HEK293 (cell line): ENCODE measurements around the gene EHMT1.

ENCODE experiments used
- CTCF ChIA-PET: fragments of 350-600 bp; formaldehyde crosslinking; extraction: SDS; loops from one replicate; lab custom pipeline; 2021; ENCODE audit warnings: antibody characterized with exemption; lab: Yijun Ruan, JAX
- POLR2A ChIA-PET: fragments of 300-600 bp; formaldehyde crosslinking; extraction: SDS; loops from one replicate; lab custom pipeline; 2020; ENCODE audit warnings: antibody characterized with exemption, inconsistent platforms; lab: Yijun Ruan, JAX
- H3K27ac ChIP-seq: fragments of 200-500 bp; sonication (Bioruptor generic); 2 replicates; pipeline ENCODE4 v1.5.1; 2014; ENCODE audit warnings: low read depth, low read length, control low read depth, inconsistent platforms; ENCODE audit errors: extremely low read depth
- H3K36me3 ChIP-seq, 2 experiments: fragments of 200-500 bp in 1 of 2; sonication (Bioruptor generic) in 1 of 2; 1 replicate in 1 of 2; 2 replicates in 1 of 2; pipeline ENCODE4 v1.5.1; 2014 to 2017; ENCODE audit warnings: inconsistent platforms in 2 of 2, low read length in 2 of 2; ENCODE audit not compliant: control insufficient read depth in 2 of 2, insufficient read depth in 1 of 2
- H3K4me1 ChIP-seq: fragments of 200-500 bp; sonication (Bioruptor generic); 2 replicates; pipeline ENCODE4 v1.5.1; 2014; ENCODE audit warnings: mild to moderate bottlenecking, low read length, inconsistent platforms; ENCODE audit not compliant: control insufficient read depth, insufficient read depth
- H3K4me3 ChIP-seq: 2 replicates; pipeline ENCODE4 v1.5.1; 2011; ENCODE audit warnings: low read depth, mild to moderate bottlenecking, control low read depth, low read length, moderate library complexity
- H3K9me3 ChIP-seq: fragments of 200-500 bp; sonication (Bioruptor generic); 2 replicates; pipeline ENCODE4 v1.5.1; 2014; ENCODE audit warnings: low read depth, low read length, inconsistent platforms; ENCODE audit not compliant: control insufficient read depth, insufficient read depth
- HOXC10 ChIP-seq: sonication (generic); formaldehyde crosslinking; IDR thresholded peaks from 2 replicates; pipeline ENCODE4 v1.8.1; 2023; ENCODE audit warnings: mild to moderate bottlenecking, missing genetic modification reagents
- REPIN1 ChIP-seq: fragments of 450-650 bp; formaldehyde crosslinking; IDR thresholded peaks from 2 replicates; pipeline ENCODE4 v1.5.1; 2017; ENCODE audit warnings: missing biosample characterization, missing genetic modification characterization, low read depth
- SCRT1 ChIP-seq: fragments of 450-650 bp; formaldehyde crosslinking; IDR thresholded peaks from 2 replicates; pipeline ENCODE4 v1.5.1; 2016; ENCODE audit warnings: missing biosample characterization, missing genetic modification characterization, borderline replicate concordance
- ZNF114 ChIP-seq: fragments of 450-650 bp; formaldehyde crosslinking; IDR thresholded peaks from 2 replicates; pipeline ENCODE4 v1.5.0; 2017; ENCODE audit warnings: missing biosample characterization, missing genetic modification characterization
- ZNF16 ChIP-seq: fragments of 450-650 bp; formaldehyde crosslinking; IDR thresholded peaks from 2 replicates; pipeline ENCODE4 v1.5.1; 2016; ENCODE audit warnings: low read depth, missing biosample characterization, missing genetic modification characterization
- ZNF223 ChIP-seq: fragments of 450-650 bp; formaldehyde crosslinking; IDR thresholded peaks from 2 replicates; pipeline ENCODE4 v1.5.1; 2016; ENCODE audit warnings: missing biosample characterization, missing genetic modification characterization
- ZNF248 ChIP-seq: fragments of 450-650 bp; formaldehyde crosslinking; IDR thresholded peaks from 2 replicates; pipeline ENCODE4 v1.5.1; 2017; ENCODE audit warnings: missing biosample characterization, missing genetic modification characterization
- ZNF398 ChIP-seq: fragments of 450-650 bp; formaldehyde crosslinking; IDR thresholded peaks from 2 replicates; pipeline ENCODE4 v1.5.1; 2017; ENCODE audit warnings: missing biosample characterization, missing genetic modification characterization
- ZNF426 ChIP-seq: fragments of 450-650 bp; formaldehyde crosslinking; IDR thresholded peaks from 2 replicates; pipeline ENCODE4 v1.5.1; 2017; ENCODE audit warnings: missing biosample characterization, missing genetic modification characterization, mild to moderate bottlenecking, inconsistent platforms, moderate library complexity
- ZNF501 ChIP-seq: fragments of 450-650 bp; formaldehyde crosslinking; IDR thresholded peaks from 2 replicates; pipeline ENCODE4 v1.5.1; 2016; ENCODE audit warnings: missing biosample characterization, missing genetic modification characterization
- ZNF548 ChIP-seq: fragments of 450-650 bp; formaldehyde crosslinking; IDR thresholded peaks from 2 replicates; pipeline ENCODE4 v1.5.1; 2016; ENCODE audit warnings: missing biosample characterization, missing genetic modification characterization
- ZNF621 ChIP-seq: fragments of 450-650 bp; formaldehyde crosslinking; IDR thresholded peaks from 2 replicates; pipeline ENCODE4 v1.5.1; 2017; ENCODE audit warnings: missing biosample characterization, missing genetic modification characterization
- ZNF629 ChIP-seq: fragments of 450-650 bp; formaldehyde crosslinking; IDR thresholded peaks from 2 replicates; pipeline ENCODE4 v1.5.1; 2017; ENCODE audit warnings: missing biosample characterization, missing genetic modification characterization
- ZNF664 ChIP-seq: fragments of 450-650 bp; formaldehyde crosslinking; IDR thresholded peaks from 2 replicates; pipeline ENCODE4 v1.5.1; 2016; ENCODE audit warnings: missing biosample characterization, missing genetic modification characterization
- ZNF677 ChIP-seq: fragments of 450-650 bp; IDR thresholded peaks from 2 replicates; pipeline ENCODE4 v1.5.0; 2018; ENCODE audit warnings: missing biosample characterization, mild to moderate bottlenecking, missing genetic modification characterization, moderate library complexity
- ZNF707 ChIP-seq: fragments of 450-650 bp; formaldehyde crosslinking; IDR thresholded peaks from 2 replicates; pipeline ENCODE4 v1.5.1; 2016; ENCODE audit warnings: missing biosample characterization, missing genetic modification characterization
- ZNF747 ChIP-seq: fragments of 450-650 bp; formaldehyde crosslinking; IDR thresholded peaks from 2 replicates; pipeline ENCODE4 v1.5.1; 2016; ENCODE audit warnings: missing biosample characterization, missing genetic modification characterization
- TF ChIP-seq, protein P1 (sequence below): fragments of 450-650 bp; formaldehyde crosslinking; conservative IDR thresholded peaks from 2 replicates; pipeline ENCODE4 v1.5.1; 2016; ENCODE audit warnings: low read depth, missing biosample characterization, missing genetic modification characterization

Gene EHMT1

GRCh38 chr9:137801023-137801319 is 182.2 kb downstream of the EHMT1 start:
- CTCF ChIA-PET = interaction anchor here (0.7 kb wide), 1 partner anchor 86 kb away, joined by 3 read pairs; no protein-coding TSS in a partner anchor
- H3K27ac ChIP-seq = no peak overlapping the region
- H3K4me3 ChIP-seq = no peak overlapping the region
- no peak for TF ChIP-seq SCRT1
- no peak for TF ChIP-seq ZNF707
- no peak for TF ChIP-seq ZNF248 (tag by site-specific recombination)
- TF ChIP-seq, all 188 proteins: peak for 0
- POLR2A ChIA-PET = no interaction called here
- H3K4me1 ChIP-seq = no peaks in the 10 kb centered on the region
- no peaks in the 10 kb centered on the region for H3K9me3 ChIP-seq
- H3K36me3 ChIP-seq = peaks cover 4 to 77% of the 10 kb centered on the region in 2 experiments; a peak in 2 of 3 replicates

DNA sequence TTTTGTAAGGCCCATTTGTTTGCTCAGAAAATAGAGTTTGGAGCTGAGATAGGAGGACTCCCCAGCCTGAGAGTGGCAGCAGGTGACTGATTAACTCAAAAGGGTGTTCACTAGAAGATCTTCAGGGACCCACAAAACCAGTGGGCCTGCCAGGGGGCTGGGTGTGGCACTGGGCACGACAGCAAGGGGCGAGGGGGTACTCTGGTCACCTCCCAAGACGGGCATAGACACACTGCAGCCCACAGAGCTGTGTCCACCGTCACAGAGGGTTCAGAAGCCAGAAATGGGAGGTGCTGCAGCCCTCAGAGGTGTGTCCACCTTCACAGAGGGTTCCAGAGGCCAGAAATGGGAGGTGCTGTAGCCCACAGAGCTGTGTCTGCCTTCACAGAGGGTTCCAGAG is 183.2 kb downstream of the EHMT1 start:
- Histone ChIP-seq H3K27ac (no peak overlapping the region), H3K9me3 (no peaks in the 10 kb centered on the region), H3K36me3 (peaks cover 4 to 72% of the 10 kb centered on the region in 2 experiments), H3K4me1 (no peaks in the 10 kb centered on the region), H3K4me3 (no peak overlapping the region)
- ChIA-PET CTCF (no interaction called here), POLR2A (no interaction called here)
- TF ChIP-seq ZNF664 = no peak
- TF ChIP-seq ZNF501 (tag by site-specific recombination) = no peak
- TF ChIP-seq ZNF223 (tag by site-specific recombination) = no peak
- no peak for TF ChIP-seq ZNF426
- no peak for TF ChIP-seq REPIN1 (tag by site-specific recombination)
- TF ChIP-seq ZNF677 (tag by site-specific recombination) = no peak
- TF ChIP-seq ZNF16 (tag by site-specific recombination) = no peak
- TF ChIP-seq ZNF629 (tag by site-specific recombination) = no peak
- TF ChIP-seq, protein P1, sequence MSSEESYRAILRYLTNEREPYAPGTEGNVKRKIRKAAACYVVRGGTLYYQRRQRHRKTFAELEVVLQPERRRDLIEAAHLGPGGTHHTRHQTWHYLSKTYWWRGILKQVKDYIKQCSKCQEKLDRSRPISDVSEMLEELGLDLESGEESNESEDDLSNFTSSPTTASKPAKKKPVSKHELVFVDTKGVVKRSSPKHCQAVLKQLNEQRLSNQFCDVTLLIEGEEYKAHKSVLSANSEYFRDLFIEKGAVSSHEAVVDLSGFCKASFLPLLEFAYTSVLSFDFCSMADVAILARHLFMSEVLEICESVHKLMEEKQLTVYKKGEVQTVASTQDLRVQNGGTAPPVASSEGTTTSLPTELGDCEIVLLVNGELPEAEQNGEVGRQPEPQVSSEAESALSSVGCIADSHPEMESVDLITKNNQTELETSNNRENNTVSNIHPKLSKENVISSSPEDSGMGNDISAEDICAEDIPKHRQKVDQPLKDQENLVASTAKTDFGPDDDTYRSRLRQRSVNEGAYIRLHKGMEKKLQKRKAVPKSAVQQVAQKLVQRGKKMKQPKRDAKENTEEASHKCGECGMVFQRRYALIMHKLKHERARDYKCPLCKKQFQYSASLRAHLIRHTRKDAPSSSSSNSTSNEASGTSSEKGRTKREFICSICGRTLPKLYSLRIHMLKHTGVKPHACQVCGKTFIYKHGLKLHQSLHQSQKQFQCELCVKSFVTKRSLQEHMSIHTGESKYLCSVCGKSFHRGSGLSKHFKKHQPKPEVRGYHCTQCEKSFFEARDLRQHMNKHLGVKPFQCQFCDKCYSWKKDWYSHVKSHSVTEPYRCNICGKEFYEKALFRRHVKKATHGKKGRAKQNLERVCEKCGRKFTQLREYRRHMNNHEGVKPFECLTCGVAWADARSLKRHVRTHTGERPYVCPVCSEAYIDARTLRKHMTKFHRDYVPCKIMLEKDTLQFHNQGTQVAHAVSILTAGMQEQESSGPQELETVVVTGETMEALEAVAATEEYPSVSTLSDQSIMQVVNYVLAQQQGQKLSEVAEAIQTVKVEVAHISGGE (tag by site-specific recombination) = no peak

GRCh38 chr9:137802521-137803243 is 183.9 kb downstream of the EHMT1 start:
- TF ChIP-seq ZNF621 (tag by site-specific recombination) (no peak), ZNF548 (no peak), ZNF398 (tag by site-specific recombination) (no peak), ZNF114 (tag by site-specific recombination) (no peak), HOXC10 (CRISPR knock-in tag) (no peak), ZNF747 (tag by site-specific recombination) (no peak)
- no peak overlapping the region for H3K27ac ChIP-seq
- peaks cover 4 to 68% of the 10 kb centered on the region in 2 experiments for H3K36me3 ChIP-seq
- H3K4me1 ChIP-seq = no peaks in the 10 kb centered on the region
- no peaks in the 10 kb centered on the region for H3K9me3 ChIP-seq
- no peak overlapping the region for H3K4me3 ChIP-seq
- POLR2A ChIA-PET = no interaction called here
- CTCF ChIA-PET = no interaction called here
